ENCODE measurements around the gene TMEM42. TPM values are rescaled to one million over a fixed set of nuclear protein-coding genes. Genes with fewer than 3 reads are reported as not detected.
A peak's percentile ranks its signal among the peaks of the same experiment; 100 is the strongest.
"Not testable (repeated sequence)": the region's sequence is repeated elsewhere in the genome, so short reads cannot be mapped to it uniquely, and the experiment has no call there.

Gene TMEM42
- total RNA-seq, 1 experiment from 2014 or later: 12.3 TPM

- Mint-ChIP-seq H3K27me3 (ENCODE audit: unreplicated experiment) (no peaks in the 10 kb centered on the region), H3K9me3 (ENCODE audit: low read depth, unreplicated experiment) (no peaks in the 10 kb centered on the region), H3K4me3 (ENCODE audit: low read depth, unreplicated experiment) (no peak overlapping the region), H3K27ac (ENCODE audit: unreplicated experiment) (no peak overlapping the region), H3K36me3 (ENCODE audit: insufficient read depth, unreplicated experiment) (peaks cover 8% of the 10 kb centered on the region), H3K4me1 (ENCODE audit: low read depth, unreplicated experiment) (no peaks in the 10 kb centered on the region)
- intact Hi-C loops (cut with micrococcal nuclease; ENCODE audit: unreplicated experiment): no loop called here
- BruUV-seq (replicated peaks): no TSS peak
- TF ChIP-seq CTCF (IDR thresholded peaks at IDR 0.05; ENCODE audit: unreplicated experiment): no peak
- DNase-seq: no peak
- CTCF ChIA-PET: no interaction called here
Measured at GRCh38 chr3:44848634-44849033, 13.1 kb upstream of the TMEM42 start.

GRCh38 chr3:44856663-44857062 lies 5.0 kb upstream of the TMEM42 start:
- H3K27ac Mint-ChIP-seq (ENCODE audit: unreplicated experiment); H3K9me3 Mint-ChIP-seq (ENCODE audit: low read depth, unreplicated experiment); H3K27me3 Mint-ChIP-seq (ENCODE audit: unreplicated experiment); H3K4me1 Mint-ChIP-seq (ENCODE audit: low read depth, unreplicated experiment); BruUV-seq (replicated peaks); H3K36me3 Mint-ChIP-seq (ENCODE audit: insufficient read depth, unreplicated experiment); CTCF ChIA-PET; DNase-seq; intact Hi-C loops (cut with micrococcal nuclease; ENCODE audit: unreplicated experiment); H3K4me3 Mint-ChIP-seq (ENCODE audit: low read depth, unreplicated experiment): not testable (repeated sequence)

- H3K4me3 Mint-ChIP-seq (ENCODE audit: low read depth, unreplicated experiment): no peak overlapping the region
- no TSS peak for BruUV-seq (replicated peaks)
- H3K27me3 Mint-ChIP-seq (ENCODE audit: unreplicated experiment): no peaks in the 10 kb centered on the region
- no peak for DNase-seq
- TF ChIP-seq CTCF (IDR thresholded peaks at IDR 0.05; ENCODE audit: unreplicated experiment): no peak
- no peaks in the 10 kb centered on the region for H3K4me1 Mint-ChIP-seq (ENCODE audit: low read depth, unreplicated experiment)
- CTCF ChIA-PET: no interaction called here
- intact Hi-C loops (cut with micrococcal nuclease; ENCODE audit: unreplicated experiment): no loop called here
- H3K9me3 Mint-ChIP-seq (ENCODE audit: low read depth, unreplicated experiment): no peaks in the 10 kb centered on the region
- no peak overlapping the region for H3K27ac Mint-ChIP-seq (ENCODE audit: unreplicated experiment)
- H3K36me3 Mint-ChIP-seq (ENCODE audit: insufficient read depth, unreplicated experiment): peaks cover 16% of the 10 kb centered on the region
Measured at GRCh38 chr3:44860117-44860516, 1.6 kb upstream of the TMEM42 start.

GRCh38 chr3:44862226-44862637 lies 520 bp downstream of the TMEM42 start:
- H3K27me3 Mint-ChIP-seq (ENCODE audit: unreplicated experiment): no peaks in the 10 kb centered on the region
- peaks cover 16% of the 10 kb centered on the region for H3K36me3 Mint-ChIP-seq (ENCODE audit: insufficient read depth, unreplicated experiment)
- no TSS peak for BruUV-seq (replicated peaks)
- CTCF ChIA-PET: no interaction called here
- peak; percentile 28 for DNase-seq
- H3K9me3 Mint-ChIP-seq (ENCODE audit: low read depth, unreplicated experiment): no peaks in the 10 kb centered on the region
- peak overlapping the region; percentile 78 for H3K4me3 Mint-ChIP-seq (ENCODE audit: low read depth, unreplicated experiment)
- H3K4me1 Mint-ChIP-seq (ENCODE audit: low read depth, unreplicated experiment): peaks cover 8% of the 10 kb centered on the region
- H3K27ac Mint-ChIP-seq (ENCODE audit: unreplicated experiment): peak overlapping the region; percentile 81
- TF ChIP-seq CTCF (IDR thresholded peaks at IDR 0.05; ENCODE audit: unreplicated experiment): no peak
- intact Hi-C loops (cut with micrococcal nuclease; ENCODE audit: unreplicated experiment): no loop called here

GRCh38 chr3:44865272-44866035 lies 3.7 kb downstream of the TMEM42 start:
- no peaks in the 10 kb centered on the region for H3K9me3 Mint-ChIP-seq (ENCODE audit: low read depth, unreplicated experiment)
- H3K27ac Mint-ChIP-seq (ENCODE audit: unreplicated experiment): no peak overlapping the region
- H3K36me3 Mint-ChIP-seq (ENCODE audit: insufficient read depth, unreplicated experiment): peaks cover 16% of the 10 kb centered on the region
- TF ChIP-seq CTCF (IDR thresholded peaks at IDR 0.05; ENCODE audit: unreplicated experiment): no peak
- no peak overlapping the region for H3K4me3 Mint-ChIP-seq (ENCODE audit: low read depth, unreplicated experiment)
- CTCF ChIA-PET: no interaction called here
- H3K27me3 Mint-ChIP-seq (ENCODE audit: unreplicated experiment): no peaks in the 10 kb centered on the region
- no TSS peak for BruUV-seq (replicated peaks)
- H3K4me1 Mint-ChIP-seq (ENCODE audit: low read depth, unreplicated experiment): peaks cover 8% of the 10 kb centered on the region
- DNase-seq: no peak
- intact Hi-C loops (cut with micrococcal nuclease; ENCODE audit: unreplicated experiment): no loop called here
